ENCODE results near the gene CEBPZ.
A peak's percentile ranks its signal among the peaks of the same experiment; 100 is the strongest.
"Not testable (repeated sequence)": the region's sequence is repeated elsewhere in the genome, so short reads cannot be mapped to it uniquely, and the experiment has no call there.

The CEBPZ gene

GRCh38 chr2:37231241-37232130, at the start of gene CEBPZ, which contains the start of gene NDUFAF7:
CEBPZ (minus strand) TSS chr2:37231596; CDS start chr2:37231567, 29 bp downstream.
NDUFAF7 (plus strand) TSS chr2:37231658; CDS start chr2:37231706, 48 bp downstream.
- peak; percentile 93 for DNase-seq

- DNase-seq = no peak
Observed at GRCh38 chr2:37276291-37276690, 44.9 kb upstream of the CEBPZ start.

- DNase-seq = no peak
Observed at GRCh38 chr2:37274359-37274965, 43.1 kb upstream of the CEBPZ start.

GRCh38 chr2:37271376-37272067, 40.1 kb upstream of the CEBPZ start:
- DNase-seq = no peak

- DNase-seq = no peak
Observed at GRCh38 chr2:37268111-37268510, 36.7 kb upstream of the CEBPZ start.

GRCh38 chr2:37267685-37268084, 36.3 kb upstream of the CEBPZ start:
- peak; percentile 7 for DNase-seq

- no peak for DNase-seq
Observed at GRCh38 chr2:37263839-37264238, 32.4 kb upstream of the CEBPZ start.

GRCh38 chr2:37262522-37262921, 31.1 kb upstream of the CEBPZ start:
- DNase-seq = no peak

GRCh38 chr2:37250869-37251740, 19.7 kb upstream of the CEBPZ start:
- no peak for DNase-seq

GRCh38 chr2:37246205-37246604, 14.8 kb upstream of the CEBPZ start:
- DNase-seq = no peak

- DNase-seq = no peak
Observed at GRCh38 chr2:37244755-37245154, 13.4 kb upstream of the CEBPZ start.

GRCh38 chr2:37244017-37244416, 12.6 kb upstream of the CEBPZ start:
- no peak for DNase-seq

GRCh38 chr2:37243435-37243834, 12.0 kb upstream of the CEBPZ start:
- no peak for DNase-seq

- DNase-seq = peak; percentile 12
Observed at GRCh38 chr2:37232131-37232933, 936 bp upstream of the CEBPZ start.

GRCh38 chr2:37230581-37230980, 815 bp downstream of the CEBPZ start:
- peak; percentile 5 for DNase-seq

- no peak for DNase-seq
Observed at GRCh38 chr2:37228788-37229187, 2.6 kb downstream of the CEBPZ start.

- DNase-seq = no peak
Observed at GRCh38 chr2:37226863-37227262, 4.5 kb downstream of the CEBPZ start.

- DNase-seq = not testable (repeated sequence)
Observed at GRCh38 chr2:37225129-37225528, 6.3 kb downstream of the CEBPZ start.

GRCh38 chr2:37224063-37224462, 7.3 kb downstream of the CEBPZ start:
- no peak for DNase-seq

GRCh38 chr2:37223131-37223530, 8.3 kb downstream of the CEBPZ start:
- no peak for DNase-seq

GRCh38 chr2:37219046-37219445, 12.3 kb downstream of the CEBPZ start:
- DNase-seq = no peak

GRCh38 chr2:37215250-37215649, 16.1 kb downstream of the CEBPZ start:
- no peak for DNase-seq
